CD4-positive, alpha-beta T cell (primary cell): ENCODE data around the gene PARD3B. TPM values are rescaled to one million over a fixed set of nuclear protein-coding genes. Genes with fewer than 3 reads are reported as not detected.

Experiments used
- ATAC-seq: fragments of 200-7000 bp; cut with Tn5 transposase; one replicate; pipeline ENCODE4 v1.10.0; 2022; ENCODE audit warnings: mild to moderate bottlenecking; ENCODE audit not compliant: poor library complexity
- CTCF ChIA-PET: fragments of 350-600 bp; sonication (Branson Sonifier 250); formaldehyde crosslinking; loops from one replicate; lab custom pipeline; 2021; ENCODE audit warnings: antibody characterized with exemption, inconsistent platforms; lab: Charles Lee
- POLR2A ChIA-PET: fragments of 350-600 bp; sonication (Branson Sonifier 250); formaldehyde crosslinking; loops from one replicate; lab custom pipeline; 2021; ENCODE audit warnings: antibody characterized with exemption, inconsistent platforms; lab: Charles Lee
- DNase-seq, 14 experiments: peaks; one replicate each; pipeline ENCODE4 v3.0.0-alpha.2; 2013 to 2020; ENCODE audit warnings: mixed read lengths in 2 of 14
- H3K27ac ChIP-seq, 2 donors: one replicate each; pipeline versions ENCODE4 v1.5.1 to v1.7.0; 2013; ENCODE audit warnings: low read length in 2 of 2, low read depth in 1 of 2, mild to moderate bottlenecking in 1 of 2
- H3K27me3 ChIP-seq, 2 experiments: 1 replicate in 1 of 2; 2 replicates in 1 of 2; pipeline versions ENCODE4 v1.6.1 to v1.7.0; 2013; ENCODE audit warnings: low read length in 2 of 2, control low read depth in 1 of 2, mild to moderate bottlenecking in 1 of 2, moderate library complexity in 1 of 2; ENCODE audit not compliant: insufficient read depth in 2 of 2, control insufficient read depth in 1 of 2
- H3K36me3 ChIP-seq: one replicate; pipeline ENCODE4 v1.6.1; 2013; ENCODE audit warnings: low read length, control low read depth; ENCODE audit not compliant: insufficient read depth
- H3K4me1 ChIP-seq: one replicate; pipeline ENCODE4 v1.6.1; 2013; ENCODE audit warnings: low read length, control low read depth; ENCODE audit not compliant: insufficient read depth
- H3K4me3 ChIP-seq: one replicate; pipeline ENCODE4 v1.5.1; 2013; ENCODE audit warnings: mild to moderate bottlenecking, low read length, moderate library complexity
- H3K9me3 ChIP-seq, 2 experiments: 1 replicate in 1 of 2; 2 replicates in 1 of 2; pipeline versions ENCODE4 v1.6.1 to v1.7.0; 2013; ENCODE audit warnings: low read length in 2 of 2, mild to moderate bottlenecking in 2 of 2, control low read depth in 1 of 2, moderate library complexity in 1 of 2; ENCODE audit not compliant: control insufficient read depth in 1 of 2, insufficient read depth in 1 of 2
- H3K27ac Mint-ChIP-seq: one replicate; pipeline ENCODE4 v1.8.0; 2020; ENCODE audit warnings: mixed read lengths
- H3K27me3 Mint-ChIP-seq: one replicate; pipeline ENCODE4 v1.8.0; 2021; ENCODE audit warnings: mixed read lengths
- H3K36me3 Mint-ChIP-seq: one replicate; pipeline ENCODE4 v1.8.0; 2021; ENCODE audit warnings: low read depth, mixed read lengths
- H3K4me1 Mint-ChIP-seq: one replicate; pipeline ENCODE4 v1.8.0; 2021; ENCODE audit warnings: low read depth, mixed read lengths
- H3K4me3 Mint-ChIP-seq: one replicate; pipeline ENCODE4 v1.8.0; 2020; ENCODE audit warnings: mild to moderate bottlenecking, mixed read lengths
- H3K9me3 Mint-ChIP-seq: one replicate; pipeline ENCODE4 v1.8.0; 2020; ENCODE audit warnings: mixed read lengths
- intact Hi-C, 2 experiments: fragments of 100-400 bp; cut with DNase I in 1 of 2; cut with micrococcal nuclease in 1 of 2; formaldehyde crosslinking; loops; one replicate each; pipeline versions ENCODE4 v1.15.1 to v1.9.0; 2023 to 2025; cut with DNase I, micrococcal nuclease
- total RNA-seq, 174 experiments: library from RNA in 2 of 174; stranded (reverse) in 2 of 174; gene quantifications; one replicate each; pipeline ENCODE4 v1.2.3 and lab custom pipeline; 2021 to 2026
- TF ChIP-seq, protein P1 (sequence below): fragments of 200-600 bp; IDR thresholded peaks from one replicate; pipeline ENCODE4 v1.8.0; 2022; ENCODE audit warnings: antibody characterized with exemption, mild to moderate bottlenecking

The PARD3B gene
- total RNA-seq, 2 experiments from 2014 or later, result 0.87 to 1.9 TPM

DNA sequence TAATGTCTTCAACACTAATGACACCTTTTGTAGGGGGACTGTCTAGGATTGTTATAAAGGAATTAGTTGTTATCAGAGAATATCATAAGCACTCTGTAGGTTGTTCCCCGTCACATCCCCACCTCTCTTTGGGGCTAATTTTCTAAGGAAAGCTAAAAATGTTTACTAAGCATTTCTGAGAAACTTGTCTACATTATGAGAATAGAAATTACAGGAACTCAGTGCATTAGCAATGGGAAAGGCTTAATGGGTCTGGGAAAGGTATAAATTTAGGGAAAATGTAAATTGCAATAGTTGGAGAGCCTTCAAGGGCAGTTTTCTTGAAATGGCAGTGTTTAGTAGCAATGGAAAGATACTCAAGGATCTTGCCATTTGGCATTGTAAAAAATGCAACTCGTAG, 879.8 kb downstream of the PARD3B start:
- Histone ChIP-seq H3K27me3 (peaks cover 0 to 3% of the 10 kb centered on the region in 2 experiments), H3K36me3 (no peaks in the 10 kb centered on the region), H3K4me3 (no peak overlapping the region), H3K9me3 (no peaks in the 10 kb centered on the region), H3K27ac (no peak overlapping the region), H3K4me1 (no peaks in the 10 kb centered on the region)
- CTCF ChIA-PET, result no interaction called here
- Mint-ChIP-seq H3K9me3 (peaks cover 4% of the 10 kb centered on the region), H3K4me1 (no peaks in the 10 kb centered on the region), H3K27me3 (no peaks in the 10 kb centered on the region), H3K4me3 (no peak overlapping the region), H3K36me3 (no peaks in the 10 kb centered on the region), H3K27ac (no peak overlapping the region)
- TF ChIP-seq, protein P1, sequence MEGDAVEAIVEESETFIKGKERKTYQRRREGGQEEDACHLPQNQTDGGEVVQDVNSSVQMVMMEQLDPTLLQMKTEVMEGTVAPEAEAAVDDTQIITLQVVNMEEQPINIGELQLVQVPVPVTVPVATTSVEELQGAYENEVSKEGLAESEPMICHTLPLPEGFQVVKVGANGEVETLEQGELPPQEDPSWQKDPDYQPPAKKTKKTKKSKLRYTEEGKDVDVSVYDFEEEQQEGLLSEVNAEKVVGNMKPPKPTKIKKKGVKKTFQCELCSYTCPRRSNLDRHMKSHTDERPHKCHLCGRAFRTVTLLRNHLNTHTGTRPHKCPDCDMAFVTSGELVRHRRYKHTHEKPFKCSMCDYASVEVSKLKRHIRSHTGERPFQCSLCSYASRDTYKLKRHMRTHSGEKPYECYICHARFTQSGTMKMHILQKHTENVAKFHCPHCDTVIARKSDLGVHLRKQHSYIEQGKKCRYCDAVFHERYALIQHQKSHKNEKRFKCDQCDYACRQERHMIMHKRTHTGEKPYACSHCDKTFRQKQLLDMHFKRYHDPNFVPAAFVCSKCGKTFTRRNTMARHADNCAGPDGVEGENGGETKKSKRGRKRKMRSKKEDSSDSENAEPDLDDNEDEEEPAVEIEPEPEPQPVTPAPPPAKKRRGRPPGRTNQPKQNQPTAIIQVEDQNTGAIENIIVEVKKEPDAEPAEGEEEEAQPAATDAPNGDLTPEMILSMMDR, result no peak
- DNase-seq, result no peak
- POLR2A ChIA-PET, result no interaction called here
- intact Hi-C loops, result no loop called here
- ATAC-seq, result no peak

- no peak overlapping the region for H3K4me3 Mint-ChIP-seq
- peaks cover under 1% of the 10 kb centered on the region for H3K9me3 Mint-ChIP-seq
- H3K4me1 ChIP-seq, result no peaks in the 10 kb centered on the region
- no peaks in the 10 kb centered on the region for H3K36me3 ChIP-seq
- H3K4me3 ChIP-seq, result no peak overlapping the region
- ATAC-seq, result no peak
- no peaks in the 10 kb centered on the region for H3K27me3 Mint-ChIP-seq
- H3K27me3 ChIP-seq, result peaks cover 0 to 3% of the 10 kb centered on the region in 2 experiments
- no peaks in the 10 kb centered on the region for H3K4me1 Mint-ChIP-seq
- ChIA-PET POLR2A (no interaction called here), CTCF (no interaction called here)
- DNase-seq, result no peak
- H3K27ac Mint-ChIP-seq, result no peak overlapping the region
- intact Hi-C loops, result no loop called here
- no peak overlapping the region for H3K27ac ChIP-seq
- no peaks in the 10 kb centered on the region for H3K36me3 Mint-ChIP-seq
- no peaks in the 10 kb centered on the region for H3K9me3 ChIP-seq
- TF ChIP-seq, protein P1, result no peak
Observed at GRCh38 chr2:205427112-205427511, 881.8 kb downstream of the PARD3B start.

GRCh38 chr2:205428811-205429210, 883.5 kb downstream of the PARD3B start:
- Histone ChIP-seq H3K4me3 (no peak overlapping the region), H3K27ac (no peak overlapping the region), H3K4me1 (no peaks in the 10 kb centered on the region), H3K27me3 (peaks cover 0 to 3% of the 10 kb centered on the region in 2 experiments), H3K36me3 (no peaks in the 10 kb centered on the region), H3K9me3 (no peaks in the 10 kb centered on the region)
- ChIA-PET CTCF (interaction anchor here (0.8 kb wide), 1 partner anchor 12 kb away, joined by 3 read pairs; no protein-coding TSS in a partner anchor), POLR2A (no interaction called here)
- Mint-ChIP-seq H3K36me3 (no peaks in the 10 kb centered on the region), H3K9me3 (no peaks in the 10 kb centered on the region), H3K4me1 (no peaks in the 10 kb centered on the region), H3K27ac (no peak overlapping the region), H3K27me3 (no peaks in the 10 kb centered on the region), H3K4me3 (no peak overlapping the region)
- ATAC-seq (no peak), DNase-seq (no peak)
- TF ChIP-seq, protein P1, result no peak
- intact Hi-C loops, result no loop called here
